IMR-90 (cell line): Measurements from ENCODE around the gene TALDO1. TPM values are rescaled to one million over a fixed set of nuclear protein-coding genes. Genes with fewer than 3 reads are reported as not detected.

Source experiments
- ATAC-seq: fragments of 200-7000 bp; cut with Tn5 transposase; 2 replicates; pipeline ENCODE4 v1.9.1; 2020; ENCODE audit warnings: low read depth, mild to moderate bottlenecking, moderate library complexity
- BruUV-seq: library from RNA; stranded (reverse); fragments of 400-500 nt; replicated peaks from 2 replicates; lab custom pipeline; 2021; lab: Mats Ljungman, UMichigan
- CTCF ChIA-PET: fragments of 300-600 bp; formaldehyde crosslinking; extraction: SDS; loops from one replicate; lab custom pipeline; 2021; ENCODE audit warnings: antibody characterized with exemption; lab: Yijun Ruan, JAX
- POLR2A ChIA-PET: fragments of 300-600 bp; sonication (Branson Sonifier 250); formaldehyde crosslinking; loops from one replicate; lab custom pipeline; 2022; ENCODE audit warnings: antibody characterized with exemption; ENCODE audit not compliant: unreplicated experiment; lab: Charles Lee
- DNase-seq: peaks from one replicate; pipeline ENCODE4 v3.0.0; 2013
- H2AFZ ChIP-seq: replicated peaks from 2 replicates; pipeline ENCODE3; 2013; ENCODE audit warnings: low read length, mild to moderate bottlenecking; ENCODE audit not compliant: poor library complexity
- H2AK5ac ChIP-seq: 2 replicates; pipeline ENCODE4 v1.6.1; 2013; ENCODE audit warnings: low read depth, low read length, inconsistent platforms
- H2AK9ac ChIP-seq: replicated peaks from 2 replicates; pipeline ENCODE3; 2013; ENCODE audit warnings: mild to moderate bottlenecking, low read depth, low read length, moderate library complexity; ENCODE audit not compliant: poor library complexity
- H2BK120ac ChIP-seq: 2 replicates; pipeline ENCODE4 v1.6.1; 2013; ENCODE audit warnings: low read depth, low read length, inconsistent platforms
- H2BK15ac ChIP-seq: 3 replicates; pipeline ENCODE4 v1.6.1; 2013; ENCODE audit warnings: low read depth, low read length, inconsistent platforms
- H2BK20ac ChIP-seq: 2 replicates; pipeline ENCODE4 v1.6.1; 2013; ENCODE audit warnings: low read depth, mild to moderate bottlenecking, inconsistent platforms, low read length, moderate library complexity
- H2BK5ac ChIP-seq: 2 replicates; pipeline ENCODE4 v1.6.1; 2013; ENCODE audit warnings: mild to moderate bottlenecking, low read depth, low read length, inconsistent platforms; ENCODE audit not compliant: poor library complexity, severe bottlenecking
- H3K14ac ChIP-seq: replicated peaks from 2 replicates; pipeline ENCODE4 v1.6.1; 2013; ENCODE audit warnings: low read depth, low read length, inconsistent platforms
- H3K18ac ChIP-seq: 2 replicates; pipeline ENCODE4 v1.6.1; 2013; ENCODE audit warnings: low read depth, low read length, control low read depth
- H3K23ac ChIP-seq: 2 replicates; pipeline ENCODE4 v1.6.1; 2013; ENCODE audit warnings: low read depth, low read length, inconsistent platforms
- H3K27ac ChIP-seq: 2 replicates; pipeline ENCODE4 v1.5.1; 2013; ENCODE audit warnings: mild to moderate bottlenecking, control low read depth, low read length; ENCODE audit not compliant: insufficient read depth
- H3K27me3 ChIP-seq: 2 replicates; pipeline ENCODE4 v1.6.1; 2013; ENCODE audit warnings: low read length; ENCODE audit not compliant: control insufficient read depth, insufficient read depth
- H3K36me3 ChIP-seq: 2 replicates; pipeline ENCODE4 v1.6.1; 2013; ENCODE audit warnings: low read length, mixed read lengths; ENCODE audit not compliant: control insufficient read depth, insufficient read depth
- H3K4ac ChIP-seq: 2 replicates; pipeline ENCODE4 v1.6.1; 2013; ENCODE audit warnings: low read depth, low read length, inconsistent platforms
- H3K4me1 ChIP-seq: 2 replicates; pipeline ENCODE4 v1.6.1; 2013; ENCODE audit warnings: low read length, mixed read lengths; ENCODE audit not compliant: control insufficient read depth, insufficient read depth
- H3K4me2 ChIP-seq: 2 replicates; pipeline ENCODE4 v1.6.1; 2013; ENCODE audit warnings: low read depth, mild to moderate bottlenecking, control low read depth, low read length, moderate library complexity
- H3K4me3 ChIP-seq: 2 replicates; pipeline ENCODE4 v1.5.1; 2013; ENCODE audit warnings: low read depth, mild to moderate bottlenecking, control low read depth, low read length, moderate library complexity; ENCODE audit not compliant: insufficient read depth
- H3K56ac ChIP-seq: 2 replicates; pipeline ENCODE4 v1.6.1; 2013; ENCODE audit warnings: low read length, inconsistent platforms; ENCODE audit not compliant: insufficient read depth; ENCODE audit errors: extremely low read depth
- H3K79me1 ChIP-seq, 2 experiments: 2 replicates each; pipeline ENCODE4 v1.6.1; 2013; ENCODE audit warnings: low read length in 2 of 2, inconsistent platforms in 1 of 2, low read depth in 1 of 2
- H3K9ac ChIP-seq: 2 replicates; pipeline ENCODE4 v1.6.1; 2013; ENCODE audit warnings: low read depth, low read length, control low read depth
- H3K9me1 ChIP-seq: 2 replicates; pipeline ENCODE4 v1.6.1; 2013; ENCODE audit warnings: low read length, inconsistent platforms; ENCODE audit not compliant: insufficient read depth
- H3K9me3 ChIP-seq: 2 replicates; pipeline ENCODE4 v1.6.1; 2013; ENCODE audit warnings: low read length; ENCODE audit not compliant: control insufficient read depth, insufficient read depth
- H4K20me1 ChIP-seq: 2 replicates; pipeline ENCODE4 v1.6.1; 2013; ENCODE audit warnings: low read length, inconsistent platforms; ENCODE audit not compliant: insufficient read depth
- H4K5ac ChIP-seq: 2 replicates; pipeline ENCODE4 v1.6.1; 2013; ENCODE audit warnings: mild to moderate bottlenecking, low read depth, low read length, control low read depth
- H4K8ac ChIP-seq, 2 experiments: 2 replicates each; pipeline ENCODE4 v1.6.1; 2013; ENCODE audit warnings: low read depth in 2 of 2, low read length in 2 of 2, control low read depth in 1 of 2, inconsistent platforms in 1 of 2
- H4K91ac ChIP-seq: 2 replicates; pipeline ENCODE4 v1.6.1; 2013; ENCODE audit warnings: low read depth, low read length, inconsistent platforms; ENCODE audit not compliant: insufficient read depth
- FOS ChIP-seq: fragments of 150-350 bp; IDR thresholded peaks from 2 replicates; pipeline ENCODE4 v1.6.1; 2016; ENCODE audit warnings: low read depth, low read length
- MAZ ChIP-seq: IDR thresholded peaks from 2 replicates; pipeline ENCODE4 v1.6.1; 2012; ENCODE audit warnings: low read depth, mild to moderate bottlenecking, low read length, improper control_type of control experiment, moderate library complexity, borderline replicate concordance
- WGBS, 2 experiments: methylation state at CpG; one replicate each; pipeline versions ENCODE4 v1.1.5 to v1.1.7; 2013; ENCODE audit warnings: missing lambda C conversion rate in 2 of 2; ENCODE audit not compliant: insufficient read length in 1 of 2; ENCODE audit errors: extremely low coverage in 2 of 2; 5-methylcytosine and 5-hydroxymethylcytosine counted together
- dilution Hi-C: fragments of 300-500 bp; cut with HindIII; formaldehyde crosslinking; loops from one replicate; pipeline ENCODE4 v1.14.3; 2018; ENCODE audit warnings: low sequenced_read_pairs; ENCODE audit not compliant: unreplicated experiment
- in situ Hi-C: fragments of 300-500 bp; cut with MboI; formaldehyde crosslinking; loops from 3 replicates; pipeline ENCODE4 v1.14.3; 2019; ENCODE audit warnings: low sequenced_read_pairs, inconsistent platforms, mixed read lengths
- intact Hi-C: fragments of 100-400 bp; cut with micrococcal nuclease; formaldehyde crosslinking; loops from 2 replicates; pipeline ENCODE4 v1.10.0; 2022
- polyA plus RNA-seq, 3 experiments: library from polyadenylated mRNA; depleted of rRNA; stranded (reverse); fragments of >200 nt; gene quantifications; 2 replicates each; pipeline ENCODE4 v1.2.3, GENCODE V29; 2012; ENCODE audit warnings: low replicate concordance in 1 of 3
- total RNA-seq: library from RNA; depleted of rRNA; stranded (reverse); fragments of >200 nt; gene quantifications from 2 replicates; pipeline ENCODE4 v1.2.3, GENCODE V29; 2012

TALDO1 gene
- total and polyA plus RNA-seq, 2 of the 4 experiments (the other 2 are of a cell fraction), result 147 to 210 TPM

DNA sequence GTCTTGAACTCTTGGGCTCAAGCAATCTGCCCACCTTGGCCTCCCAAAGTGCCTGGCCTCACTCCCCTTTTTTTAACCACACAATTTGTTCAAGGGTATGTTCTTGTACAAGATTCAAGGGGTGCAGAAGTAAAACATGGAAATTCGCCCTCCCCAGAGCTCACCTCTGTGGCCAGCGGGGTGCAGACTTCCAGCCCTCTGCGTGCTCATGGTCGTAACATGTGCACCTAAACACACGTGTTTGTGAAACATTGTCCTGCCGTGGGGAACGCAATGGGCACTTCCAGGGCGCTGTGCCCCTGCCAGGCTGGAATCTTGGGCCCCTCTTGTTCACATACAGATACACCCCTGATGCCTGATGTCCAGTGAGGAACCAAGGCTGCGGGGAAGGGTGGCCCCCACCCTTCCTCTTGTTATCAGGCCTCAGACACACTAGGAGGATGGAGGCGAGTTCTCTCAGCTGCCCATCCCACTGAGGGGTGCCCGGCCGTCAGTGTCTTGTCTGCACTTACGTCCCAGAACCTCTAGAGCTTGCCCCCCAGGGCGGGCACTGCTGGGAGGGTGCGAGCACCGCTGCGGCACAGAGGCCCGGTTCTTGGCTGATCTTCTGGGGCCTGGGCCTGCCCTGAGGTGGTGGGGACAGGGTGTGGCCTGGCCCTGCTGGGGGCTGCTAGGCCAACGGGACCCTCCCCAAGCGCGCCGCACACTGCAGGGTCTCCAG, 45.4 kb upstream of the TALDO1 start:
- in situ Hi-C loops, result no loop called here
- H2BK15ac ChIP-seq, result no peak overlapping the region
- no peak overlapping the region for H4K5ac ChIP-seq
- H3K4me2 ChIP-seq, result no peak overlapping the region
- H3K4me1 ChIP-seq, result peaks cover 33% of the 10 kb centered on the region
- H2AK9ac ChIP-seq, result no peak overlapping the region
- H3K14ac ChIP-seq, result no peak overlapping the region
- H4K20me1 ChIP-seq, result peaks cover 24% of the 10 kb centered on the region
- no peak overlapping the region for H2AFZ ChIP-seq
- intact Hi-C loops, result no loop called here
- no peak overlapping the region for H2BK20ac ChIP-seq
- ChIA-PET CTCF (interaction anchor here (0.7 kb wide), 1 partner anchor 14 kb away, joined by 4 read pairs; no protein-coding TSS in a partner anchor), POLR2A (no interaction called here)
- H3K27me3 ChIP-seq, result no peaks in the 10 kb centered on the region
- H3K79me1 ChIP-seq, result peaks cover 21 to 71% of the 10 kb centered on the region in 2 experiments
- WGBS, 2 experiments, result 97% methylated on average over 17 of the region's 22 CpGs; no CpG with 5 or more reads in 1 of the 2 experiments
- H4K8ac ChIP-seq, result no peak overlapping the region
- no TSS peak for BruUV-seq
- H3K23ac ChIP-seq, result no peak overlapping the region
- H3K9me3 ChIP-seq, result no peaks in the 10 kb centered on the region
- H2BK5ac ChIP-seq, result no peak overlapping the region
- H2BK120ac ChIP-seq, result no peak overlapping the region
- no peak overlapping the region for H2AK5ac ChIP-seq
- no peak overlapping the region for H3K9ac ChIP-seq
- TF ChIP-seq FOS, result no peak
- TF ChIP-seq MAZ, result no peak
- ATAC-seq, result no peak
- H3K36me3 ChIP-seq, result peaks cover 21% of the 10 kb centered on the region; the same call in 1 of the 2 replicates
- dilution Hi-C loops, result no loop called here
- H4K91ac ChIP-seq, result no peak overlapping the region
- H3K9me1 ChIP-seq, result peaks cover 20% of the 10 kb centered on the region
- no peak for DNase-seq
- H3K4ac ChIP-seq, result no peak overlapping the region
- no peak overlapping the region for H3K4me3 ChIP-seq
- no peak overlapping the region for H3K56ac ChIP-seq
- H3K18ac ChIP-seq, result no peak overlapping the region
- no peak overlapping the region for H3K27ac ChIP-seq
